Transverse colon (tissue), 3 donors: ENCODE results near the gene RET.

Experiments used
- POLR2A ChIP-seq: fragments of 450-650 bp; IDR thresholded peaks from one replicate; pipeline ENCODE4 v1.6.1; 2016; ENCODE audit warnings: antibody characterized with exemption, mild to moderate bottlenecking, moderate library complexity
- TF ChIP-seq, protein P1 (sequence below), 5 experiments: fragments of 200-600 bp in 3 of 5; fragments of 450-650 bp in 2 of 5; sonication (generic) in 3 of 5; IDR thresholded peaks; 1 replicate in 2 of 5; 2 replicates in 3 of 5; pipeline ENCODE4 v1.5.1; 2016 to 2017; ENCODE audit warnings: antibody characterized with exemption in 5 of 5, inconsistent platforms in 3 of 5, mild to moderate bottlenecking in 2 of 5, moderate library complexity in 1 of 5

DNA sequence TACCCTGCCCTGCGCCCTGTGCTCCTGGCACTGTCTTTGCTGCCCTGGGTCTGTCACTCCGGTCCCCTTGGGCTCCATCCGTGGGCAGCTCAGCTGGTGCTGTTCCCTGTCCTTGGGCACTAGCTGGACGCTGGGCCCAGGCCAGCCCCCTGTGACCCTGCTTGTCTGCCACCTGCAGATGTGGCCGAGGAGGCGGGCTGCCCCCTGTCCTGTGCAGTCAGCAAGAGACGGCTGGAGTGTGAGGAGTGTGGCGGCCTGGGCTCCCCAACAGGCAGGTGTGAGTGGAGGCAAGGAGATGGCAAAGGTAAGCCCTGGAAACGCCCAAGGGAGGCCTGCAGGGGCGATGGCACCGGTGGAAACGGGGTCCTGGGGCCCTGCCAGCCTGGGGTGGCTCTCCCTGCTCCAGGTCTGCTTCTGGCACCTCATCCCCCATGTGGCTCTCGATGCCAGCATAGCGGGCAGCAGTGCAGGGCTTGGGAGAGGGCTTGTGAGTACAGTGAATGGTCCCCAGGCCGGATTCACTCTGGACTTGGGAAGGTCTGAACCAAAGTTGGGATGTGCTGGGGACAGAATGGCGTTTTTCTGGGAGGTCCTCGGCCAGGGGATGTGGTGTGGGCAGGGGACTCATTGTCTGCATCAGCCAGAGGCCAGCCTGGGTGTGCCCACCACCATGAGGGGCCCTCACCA lies 35.2 kb downstream of the RET start:
- no peak for TF ChIP-seq POLR2A
- TF ChIP-seq, protein P1, sequence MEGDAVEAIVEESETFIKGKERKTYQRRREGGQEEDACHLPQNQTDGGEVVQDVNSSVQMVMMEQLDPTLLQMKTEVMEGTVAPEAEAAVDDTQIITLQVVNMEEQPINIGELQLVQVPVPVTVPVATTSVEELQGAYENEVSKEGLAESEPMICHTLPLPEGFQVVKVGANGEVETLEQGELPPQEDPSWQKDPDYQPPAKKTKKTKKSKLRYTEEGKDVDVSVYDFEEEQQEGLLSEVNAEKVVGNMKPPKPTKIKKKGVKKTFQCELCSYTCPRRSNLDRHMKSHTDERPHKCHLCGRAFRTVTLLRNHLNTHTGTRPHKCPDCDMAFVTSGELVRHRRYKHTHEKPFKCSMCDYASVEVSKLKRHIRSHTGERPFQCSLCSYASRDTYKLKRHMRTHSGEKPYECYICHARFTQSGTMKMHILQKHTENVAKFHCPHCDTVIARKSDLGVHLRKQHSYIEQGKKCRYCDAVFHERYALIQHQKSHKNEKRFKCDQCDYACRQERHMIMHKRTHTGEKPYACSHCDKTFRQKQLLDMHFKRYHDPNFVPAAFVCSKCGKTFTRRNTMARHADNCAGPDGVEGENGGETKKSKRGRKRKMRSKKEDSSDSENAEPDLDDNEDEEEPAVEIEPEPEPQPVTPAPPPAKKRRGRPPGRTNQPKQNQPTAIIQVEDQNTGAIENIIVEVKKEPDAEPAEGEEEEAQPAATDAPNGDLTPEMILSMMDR (IDR thresholded peaks at IDR 0.05) = no peak
